Activated CD8-positive, alpha-beta memory T cell treated with anti-CD3 and anti-CD28 coated beads for 24 hours (primary cell): ENCODE data around the gene NRCAM.
"Not testable (repeated sequence)": the region's sequence is repeated elsewhere in the genome, so short reads cannot be mapped to it uniquely, and the experiment has no call there.

Experiments used
- DNase-seq: peaks from one replicate; pipeline ENCODE4 v3.0.0-alpha.2; 2020

NRCAM gene

DNA sequence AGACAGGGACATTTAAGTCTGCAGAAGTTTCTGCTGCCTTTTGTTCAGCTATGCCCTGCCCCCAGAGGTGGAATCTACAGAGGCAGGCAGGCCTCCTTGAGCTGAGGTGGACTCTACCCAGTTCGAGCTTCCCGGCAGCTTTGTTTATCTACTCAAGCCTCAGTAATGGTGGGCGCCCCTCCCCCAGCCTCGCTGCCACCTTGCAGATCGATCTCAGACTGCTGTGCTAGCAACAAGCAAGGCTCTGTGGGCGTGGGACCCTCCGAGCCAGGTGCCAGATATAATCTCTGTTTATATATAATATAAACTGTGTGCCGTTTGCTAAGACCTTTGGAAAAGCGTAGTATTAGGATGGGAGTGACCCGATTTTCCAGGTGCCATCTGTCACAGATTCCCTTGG is 63.1 kb downstream of the NRCAM start:
- DNase-seq, result not testable (repeated sequence)

DNA sequence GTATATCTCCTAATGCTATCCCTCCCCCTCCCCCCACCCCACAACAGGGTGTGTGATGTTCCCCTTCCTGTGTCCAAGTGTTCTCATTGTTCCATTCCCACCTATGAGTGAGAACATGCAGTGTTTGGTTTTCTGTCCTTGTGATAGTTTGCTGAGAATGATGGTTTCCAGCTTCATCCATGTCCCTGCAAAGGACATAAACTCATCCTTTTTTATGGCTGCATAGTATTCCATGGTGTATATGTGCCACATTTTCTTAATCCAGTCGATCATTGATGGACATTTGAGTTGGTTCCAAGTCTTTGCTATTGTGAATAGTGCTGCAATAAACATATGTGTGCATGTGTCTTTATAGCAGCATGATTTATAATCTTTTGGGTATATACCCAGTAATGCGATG is 68.5 kb downstream of the NRCAM start:
- DNase-seq, result not testable (repeated sequence)

DNA sequence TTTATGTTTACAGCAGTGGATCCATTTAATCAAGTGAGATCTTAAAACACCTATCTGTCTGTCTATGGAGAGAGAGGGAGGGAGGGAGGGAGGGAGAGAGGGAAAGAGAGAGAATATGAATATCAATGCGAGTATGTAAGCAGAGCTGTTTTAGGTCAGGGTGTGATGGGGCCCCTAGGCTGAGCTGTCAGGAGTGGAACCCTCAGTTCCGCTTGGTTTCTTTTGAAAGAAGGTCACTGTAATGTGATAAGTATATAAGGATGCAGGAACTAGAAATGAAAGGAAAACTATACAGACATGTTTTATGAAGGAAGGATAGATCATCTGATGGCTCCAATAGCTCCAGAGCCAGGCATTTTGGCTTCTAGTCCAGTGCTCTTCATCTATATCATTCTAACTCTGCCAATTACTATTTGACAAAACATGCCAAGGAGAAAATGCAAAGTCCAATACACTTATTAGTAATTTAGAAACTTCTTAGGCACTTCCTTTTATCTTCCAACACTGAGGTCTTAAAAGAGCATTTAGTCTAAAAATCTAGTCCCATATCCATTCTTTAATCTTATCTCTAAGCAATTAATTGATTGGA is 70.3 kb downstream of the NRCAM start:
- no peak for DNase-seq

DNA sequence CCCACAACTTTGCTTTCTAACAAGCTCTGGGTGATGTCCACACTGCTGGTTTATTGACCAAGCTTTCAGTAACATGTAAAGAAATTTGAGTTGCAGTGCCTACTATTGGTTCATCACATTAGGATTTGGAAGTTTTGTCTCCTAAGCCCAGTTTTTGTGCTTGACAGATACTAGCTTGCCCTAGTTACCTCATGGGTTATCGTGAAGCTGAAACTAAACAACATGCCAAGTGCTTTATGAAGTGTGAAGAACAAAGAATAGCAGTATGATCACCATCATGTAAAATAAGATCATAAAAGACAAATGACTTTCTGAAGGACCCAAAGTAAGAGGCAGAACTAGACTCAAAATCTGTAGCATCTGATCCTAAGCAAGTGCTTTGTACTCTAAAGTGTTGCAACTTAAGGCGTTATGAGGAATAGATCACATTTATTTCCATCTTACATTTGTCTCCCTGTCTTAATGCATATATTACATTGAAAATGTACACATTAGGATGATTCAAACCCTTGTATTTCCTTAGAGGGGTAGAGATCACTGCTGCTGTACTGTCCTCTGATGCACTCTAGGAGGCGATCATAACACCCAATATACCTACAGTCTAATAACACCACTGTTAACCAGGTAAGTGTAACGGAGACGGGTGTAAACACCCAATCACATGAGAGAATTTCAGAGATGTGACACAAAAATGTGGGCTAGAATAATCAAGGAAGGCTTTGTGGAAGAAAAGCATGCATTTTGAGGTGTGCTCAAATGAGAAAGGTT is 71.3 kb downstream of the NRCAM start:
- no peak for DNase-seq

DNA sequence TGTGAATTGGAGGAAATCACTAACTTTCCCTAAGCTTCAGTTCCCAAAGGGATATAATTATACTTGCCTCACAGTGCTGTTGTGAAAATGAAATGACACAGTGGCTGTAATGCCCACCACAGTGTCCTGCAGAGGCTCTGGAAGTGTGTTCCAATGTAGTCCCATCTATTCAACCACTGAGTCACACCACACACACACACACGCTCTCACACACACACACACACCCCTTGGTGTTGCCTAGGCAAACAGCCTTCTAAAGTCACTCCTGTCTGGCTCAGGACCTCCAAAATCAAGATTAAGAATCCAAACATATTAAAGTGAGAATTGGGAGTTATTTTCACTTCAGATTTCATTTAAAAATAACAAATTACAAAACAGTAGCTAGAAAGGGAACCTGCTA is 73.3 kb downstream of the NRCAM start:
- DNase-seq, result no peak

DNA sequence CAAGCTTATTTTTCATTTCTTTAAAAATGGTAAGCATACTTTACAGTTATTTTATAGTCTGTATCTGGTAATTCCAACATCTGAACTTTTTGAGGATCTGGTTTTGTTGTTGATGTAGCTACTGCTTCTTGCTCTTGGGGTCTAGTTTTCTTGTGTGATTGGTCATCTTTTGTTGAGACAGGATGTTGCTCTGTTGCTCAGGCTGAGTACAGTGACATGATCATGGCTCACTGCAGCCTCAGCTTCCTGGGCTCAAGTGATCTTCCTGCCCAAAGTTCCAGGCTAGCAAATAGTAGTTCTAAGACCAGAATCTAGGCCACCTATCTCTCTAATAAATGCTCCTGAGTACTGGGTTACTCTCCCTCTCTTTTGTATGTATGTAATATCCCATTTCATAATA is 75.7 kb downstream of the NRCAM start:
- no peak for DNase-seq

DNA sequence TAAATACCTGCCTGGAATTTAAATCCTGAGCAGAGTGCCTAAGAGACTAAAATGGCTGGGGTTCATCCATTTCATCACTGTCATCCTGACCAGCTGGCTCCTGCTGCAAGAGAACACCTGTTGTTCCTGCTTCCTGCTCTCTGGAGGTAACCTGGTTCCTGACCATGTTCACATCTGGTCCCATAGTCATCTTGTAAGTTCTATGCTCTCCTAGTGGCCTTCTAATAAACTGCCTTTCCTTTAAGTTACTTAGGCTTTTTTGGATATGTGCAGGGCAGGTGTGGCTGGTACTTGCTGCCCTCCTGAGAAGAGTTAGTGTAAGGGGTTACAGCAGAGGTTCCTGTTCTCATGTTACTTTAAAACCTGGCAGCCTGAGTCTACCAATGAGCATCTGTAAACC is 80.0 kb downstream of the NRCAM start:
- no peak for DNase-seq

DNA sequence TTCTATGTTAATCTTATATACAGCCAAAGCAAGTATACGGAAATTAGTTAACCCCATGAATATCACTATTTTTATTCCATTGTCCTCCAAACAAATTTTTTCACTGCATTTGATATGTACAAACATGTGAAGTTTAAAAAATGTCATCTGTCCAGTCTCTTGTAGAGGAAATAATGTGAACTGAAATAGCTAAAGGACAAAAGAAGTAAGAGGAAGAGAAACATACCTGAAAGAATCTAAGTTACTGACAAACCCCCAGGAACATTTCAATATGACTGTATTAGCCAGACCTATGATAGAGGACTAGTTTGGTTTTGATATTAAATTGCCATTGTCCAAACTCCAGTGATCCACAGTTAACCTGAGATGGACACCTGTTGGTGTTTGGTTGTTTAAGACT is 80.6 kb downstream of the NRCAM start:
- DNase-seq, result no peak

DNA sequence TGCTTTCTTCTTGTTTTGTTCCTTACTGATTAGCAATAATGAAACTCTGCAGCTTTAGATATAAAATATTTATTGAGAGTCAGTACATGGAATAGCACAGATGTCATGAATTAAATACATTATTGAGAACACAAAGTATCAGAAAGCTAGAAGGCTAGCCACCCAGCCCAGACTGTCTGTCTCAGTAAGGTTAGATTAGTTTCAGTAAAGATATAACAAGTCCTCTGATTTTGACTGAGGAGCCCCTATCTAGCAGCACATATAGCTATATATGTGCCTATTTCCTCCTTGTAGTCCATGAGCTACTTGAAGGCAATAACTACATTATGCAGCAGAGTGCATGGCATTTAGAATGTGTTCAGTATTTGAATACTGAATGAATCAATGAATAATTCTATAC is 81.3 kb downstream of the NRCAM start:
- no peak for DNase-seq

DNA sequence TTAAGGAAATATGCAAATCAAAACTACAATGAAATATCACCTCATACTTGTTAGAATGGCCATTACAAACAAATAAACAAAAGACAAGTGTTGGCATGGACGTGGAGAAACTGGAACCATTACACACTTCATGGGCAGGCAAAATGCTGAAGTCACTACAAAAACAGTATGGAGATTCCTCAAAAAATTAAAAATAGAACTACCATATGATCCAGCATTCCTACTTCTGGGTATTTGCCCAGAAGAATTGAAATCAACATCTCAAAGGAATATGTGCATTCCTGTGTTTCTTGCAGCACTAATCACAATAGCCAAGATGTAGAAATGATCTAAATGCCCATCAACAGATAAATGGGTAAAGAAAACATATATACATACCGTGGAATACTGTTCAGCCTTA is 83.6 kb downstream of the NRCAM start:
- DNase-seq, result no peak

DNA sequence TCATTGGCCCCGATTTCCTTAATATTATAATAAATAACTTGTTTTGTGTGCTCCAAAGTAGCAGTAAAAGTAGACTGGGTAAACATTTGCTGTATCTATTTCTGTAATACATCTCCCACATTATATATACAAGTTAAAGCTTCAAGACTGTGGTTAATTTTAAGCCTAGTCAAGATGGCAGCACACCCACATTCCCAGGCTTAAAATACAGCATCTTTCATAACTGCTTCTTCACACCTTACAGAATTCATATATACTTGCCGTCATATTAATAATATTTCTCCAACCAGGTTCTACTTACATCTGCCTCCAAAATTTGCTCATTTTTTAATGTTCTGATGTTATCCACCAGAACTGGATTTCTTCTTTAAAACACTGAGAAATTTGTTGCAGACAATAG is 85.6 kb downstream of the NRCAM start:
- DNase-seq, result no peak

DNA sequence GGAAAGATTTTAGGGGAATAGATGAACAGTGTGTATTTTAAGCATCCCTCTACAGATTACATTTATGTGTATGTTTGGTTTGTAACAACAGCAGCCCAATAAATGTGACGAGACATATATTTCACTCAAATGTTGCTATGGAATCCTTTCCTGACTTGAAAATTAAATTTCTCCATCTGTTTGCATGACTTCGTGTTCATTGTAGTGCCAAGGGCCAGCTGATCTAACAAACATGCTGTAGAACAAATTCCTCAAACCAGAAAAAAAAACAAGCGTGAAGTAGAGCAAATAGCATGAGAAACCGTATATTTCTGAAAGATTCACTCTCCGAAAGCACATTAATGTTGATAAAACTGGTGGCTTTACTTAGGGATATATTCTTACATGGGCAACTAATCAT is 87.8 kb downstream of the NRCAM start:
- DNase-seq, result no peak

DNA sequence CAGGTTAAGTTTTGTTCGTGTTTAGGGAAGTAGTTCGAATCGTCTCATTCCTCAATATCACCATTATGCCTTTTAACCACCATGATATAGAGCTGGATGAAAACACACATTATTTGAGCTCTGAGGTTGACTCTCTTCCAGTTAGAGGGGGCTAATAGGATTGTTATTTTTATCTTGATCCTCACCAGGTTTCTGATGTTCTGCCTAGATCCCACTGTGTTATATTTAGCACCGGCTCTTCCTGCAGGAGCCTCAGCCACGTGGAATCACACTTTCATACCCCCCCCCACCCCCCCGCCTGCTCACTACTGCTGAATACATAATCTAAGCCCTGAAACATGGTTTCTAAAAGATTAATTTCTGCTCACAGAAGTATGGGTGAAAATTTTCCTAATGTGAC is 88.3 kb downstream of the NRCAM start:
- DNase-seq, result no peak

DNA sequence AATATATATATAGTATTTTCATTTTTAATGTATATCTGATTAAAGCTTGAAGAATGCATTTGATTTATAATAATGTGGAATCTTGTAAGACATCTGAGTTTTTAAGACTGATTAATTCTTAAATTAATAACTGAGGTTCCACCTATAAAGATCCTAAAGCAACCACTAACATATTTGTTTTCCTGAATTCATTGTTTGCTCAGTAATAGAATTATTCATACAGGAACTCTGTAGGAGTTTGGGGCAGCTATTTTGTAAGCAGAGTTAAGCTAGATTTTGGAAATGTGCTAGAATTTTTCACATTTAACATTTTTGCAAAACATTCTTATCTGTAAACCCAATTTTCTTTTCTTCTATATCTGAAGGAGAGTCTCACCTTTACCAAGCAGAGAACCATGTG is 88.9 kb downstream of the NRCAM start:
- no peak for DNase-seq

DNA sequence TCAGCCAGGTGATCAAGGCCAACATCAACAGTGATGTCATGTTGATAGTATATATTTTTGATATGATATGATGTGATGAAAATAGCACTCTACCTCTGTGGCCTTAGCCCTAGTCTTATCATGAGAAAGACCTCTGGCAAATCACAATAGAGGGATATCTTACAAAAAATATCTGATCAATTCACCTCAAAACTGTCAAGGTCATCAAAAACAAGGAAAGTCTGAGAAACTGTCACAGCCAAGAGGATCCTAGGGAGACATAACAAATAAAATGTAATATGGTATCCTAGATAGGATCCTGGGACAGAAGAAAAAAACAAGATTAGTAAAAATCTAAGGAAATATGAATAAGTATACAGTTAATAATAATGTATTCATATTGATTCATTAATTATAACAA is 92.6 kb downstream of the NRCAM start:
- no peak for DNase-seq

DNA sequence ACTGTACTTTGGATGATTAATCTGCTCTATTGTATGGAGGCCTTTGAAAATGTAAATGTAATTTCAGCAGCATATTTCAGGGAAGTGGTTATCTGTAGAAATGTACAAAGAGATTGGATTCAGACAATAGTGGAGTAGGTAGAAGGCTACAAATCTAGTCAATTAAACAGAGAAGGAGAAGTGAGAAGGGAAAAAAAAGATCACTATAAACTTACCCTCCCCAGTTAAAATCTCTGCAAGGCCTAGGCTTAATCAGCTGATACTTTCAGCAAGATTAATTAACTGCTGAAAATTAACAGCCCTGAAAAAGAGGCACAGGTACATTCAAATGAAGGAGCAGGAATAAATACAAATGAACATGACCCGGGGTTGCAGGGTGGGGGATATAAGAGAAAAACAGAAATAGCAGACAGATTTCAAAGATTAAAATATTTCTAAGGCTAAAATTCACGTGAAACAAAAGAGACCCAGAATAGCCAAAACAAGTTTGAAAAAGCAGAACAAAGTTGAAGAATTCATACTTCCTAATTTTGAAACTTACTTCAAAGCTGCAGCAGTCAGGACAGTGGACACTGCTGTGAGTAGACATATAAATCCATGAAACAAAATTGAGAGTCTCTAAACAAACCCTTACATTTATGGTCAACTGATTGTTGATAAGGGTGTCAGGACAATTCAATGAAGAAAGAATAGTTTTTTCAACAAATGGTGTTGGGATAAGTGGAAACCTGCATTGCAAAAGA is 96.0 kb downstream of the NRCAM start:
- DNase-seq, result no peak

DNA sequence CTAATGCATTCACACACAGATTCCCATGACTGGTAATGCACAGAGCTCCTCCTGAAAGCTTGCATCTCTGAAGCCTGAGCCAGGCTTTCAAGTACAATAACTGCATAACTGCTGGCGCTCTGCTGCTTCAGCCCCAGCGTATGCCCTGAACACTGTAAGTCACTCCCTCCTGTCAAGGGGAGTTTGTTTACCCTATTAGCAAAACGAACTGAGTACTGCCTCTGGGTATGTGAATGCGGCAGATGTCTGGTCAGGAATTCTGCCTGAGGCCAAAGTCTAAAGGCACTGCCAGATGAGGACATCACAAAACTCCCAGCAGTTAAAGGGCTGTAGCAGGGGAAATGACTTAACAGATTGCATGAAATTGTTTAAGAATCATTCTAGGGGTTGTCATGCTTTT is 97.7 kb downstream of the NRCAM start:
- DNase-seq, result no peak

DNA sequence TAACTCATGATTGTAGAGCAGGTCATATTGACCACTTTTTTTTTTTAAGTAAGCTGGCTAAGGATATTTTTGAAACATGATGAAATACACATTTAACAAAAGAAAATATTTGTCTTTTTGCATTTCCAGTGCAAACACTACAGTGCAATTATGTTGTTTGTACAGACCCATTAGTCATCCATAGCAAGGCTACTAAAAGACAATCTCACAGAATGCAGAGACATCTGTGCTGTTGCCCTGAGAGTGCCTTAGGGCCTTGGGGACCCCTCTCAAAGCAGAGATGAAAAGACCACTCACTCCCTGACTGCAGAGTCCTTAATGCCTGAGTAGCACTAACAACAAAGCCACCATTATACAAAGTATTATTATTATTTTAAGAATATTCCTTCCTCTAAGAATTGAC is 104.5 kb downstream of the NRCAM start:
- DNase-seq, result no peak

DNA sequence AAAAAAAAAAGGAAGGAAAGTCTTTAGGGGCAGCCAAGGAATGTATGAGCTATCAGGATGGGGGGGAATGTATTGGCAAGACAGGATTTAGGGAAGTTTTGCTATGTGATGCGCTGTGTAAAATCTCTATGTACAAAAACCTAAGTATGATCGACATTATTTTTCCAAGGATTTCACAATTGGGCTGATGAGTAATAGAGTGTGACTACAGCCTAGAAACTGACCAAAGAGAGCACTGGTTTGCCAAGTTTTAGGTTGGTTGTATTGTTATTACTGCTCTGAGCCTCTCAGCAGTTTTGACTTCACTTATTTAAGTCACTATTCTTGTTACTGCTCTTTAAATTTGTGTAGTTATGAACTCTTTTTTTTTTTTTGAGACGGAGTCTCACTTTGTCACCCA is 107.3 kb downstream of the NRCAM start:
- DNase-seq, result no peak

DNA sequence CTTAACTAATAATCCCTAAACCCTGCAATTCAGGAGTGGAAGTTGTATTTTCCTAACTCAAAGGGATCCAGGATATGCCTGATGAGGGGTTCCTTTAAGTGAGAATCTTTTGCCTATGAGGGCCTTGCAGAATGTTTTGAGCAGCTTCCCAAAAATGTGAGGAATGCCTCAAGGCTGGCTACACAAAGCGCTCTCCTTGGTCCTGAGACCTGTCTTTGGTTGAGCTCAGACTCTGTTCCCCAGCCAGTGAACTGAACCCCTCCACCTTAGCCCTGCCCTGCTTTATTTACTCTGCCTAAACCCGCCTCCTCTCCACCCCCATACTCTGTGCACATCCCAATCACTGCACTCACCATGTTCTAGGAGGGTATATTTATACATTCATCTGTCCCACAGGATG is 108.6 kb downstream of the NRCAM start:
- no peak for DNase-seq

DNA sequence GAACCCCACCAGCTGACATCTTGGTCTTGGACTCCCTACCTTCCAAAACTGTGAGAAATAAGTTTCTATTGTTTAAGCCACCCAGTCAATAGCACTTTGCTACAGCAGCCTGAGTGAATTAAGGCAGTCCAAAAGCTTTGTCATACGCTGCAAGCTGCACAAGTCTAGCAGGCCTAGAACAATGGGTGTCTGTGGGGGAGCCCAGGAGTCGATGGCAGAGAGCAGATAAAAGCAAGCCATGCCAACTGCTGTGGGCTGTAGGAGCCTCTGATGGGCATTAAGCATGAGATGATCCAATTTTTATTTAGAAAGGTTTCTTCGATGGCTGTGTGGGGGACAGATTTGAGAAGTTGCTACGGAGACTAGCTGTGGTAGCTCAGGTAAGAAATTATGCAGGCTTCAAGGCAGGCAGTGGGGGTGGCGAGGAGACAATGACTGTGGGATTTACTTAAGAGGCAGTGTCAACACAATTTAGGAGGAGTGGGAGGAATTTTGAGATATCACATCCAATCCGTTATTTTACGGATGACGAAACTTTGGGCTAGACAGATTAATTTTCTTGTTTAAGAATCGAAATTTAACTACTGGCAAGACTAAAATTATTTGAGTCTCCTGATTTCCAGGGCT is 110.4 kb downstream of the NRCAM start:
- no peak for DNase-seq

DNA sequence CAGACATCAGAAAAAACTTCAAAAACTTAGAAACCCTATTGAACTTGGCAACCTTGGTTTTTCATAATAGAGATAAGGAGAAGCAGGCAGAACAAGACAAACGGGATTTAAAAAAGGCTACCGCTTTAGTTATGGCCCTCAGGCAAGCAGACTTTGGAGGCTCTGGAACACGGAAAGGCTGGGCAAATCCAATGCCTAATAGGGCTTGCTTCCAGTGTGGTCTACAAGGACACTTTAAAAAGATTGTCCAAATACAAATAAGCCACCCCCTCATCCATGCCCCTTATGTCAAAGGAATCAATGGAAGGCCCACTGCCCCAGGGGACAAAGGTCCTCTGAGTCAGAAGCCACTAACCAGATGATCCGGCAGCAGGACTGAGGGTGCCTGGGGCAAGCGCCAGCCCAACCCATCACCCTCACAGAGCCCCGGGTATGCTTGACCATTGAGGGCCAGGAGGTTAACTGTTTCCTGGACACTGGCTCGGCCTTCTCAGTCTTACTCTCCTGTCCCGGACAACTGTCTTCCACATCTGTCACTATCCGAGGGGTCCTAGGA is 115.3 kb downstream of the NRCAM start:
- no peak for DNase-seq

DNA sequence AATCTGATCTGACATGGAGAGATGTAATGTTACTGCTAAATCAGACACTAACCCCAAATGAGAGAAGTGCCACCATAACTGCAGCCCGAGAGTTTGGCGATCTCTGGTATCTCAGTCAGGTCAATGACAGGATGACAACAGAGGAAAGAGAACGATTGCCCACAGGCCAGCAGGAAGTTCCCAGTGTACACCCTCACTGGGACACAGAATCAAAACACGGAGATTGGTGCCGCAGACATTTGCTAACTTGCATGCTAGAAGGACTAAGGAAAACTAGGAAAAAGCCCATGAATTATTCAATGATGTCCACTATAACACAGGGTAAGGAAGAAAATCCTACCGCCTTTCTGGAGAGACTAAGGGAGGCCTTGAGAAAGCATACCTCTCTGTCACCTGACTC is 115.8 kb downstream of the NRCAM start:
- DNase-seq, result not testable (repeated sequence)
